CD4-positive, alpha-beta T cell treated with Interleukin-6 for 4 hours (primary cell): ENCODE data around the gene EIF4E1B.

Source experiments
- DNase-seq: peaks from one replicate; pipeline ENCODE4 v3.0.0-alpha.2; 2020; ENCODE audit warnings: mixed read lengths

EIF4E1B gene

DNA sequence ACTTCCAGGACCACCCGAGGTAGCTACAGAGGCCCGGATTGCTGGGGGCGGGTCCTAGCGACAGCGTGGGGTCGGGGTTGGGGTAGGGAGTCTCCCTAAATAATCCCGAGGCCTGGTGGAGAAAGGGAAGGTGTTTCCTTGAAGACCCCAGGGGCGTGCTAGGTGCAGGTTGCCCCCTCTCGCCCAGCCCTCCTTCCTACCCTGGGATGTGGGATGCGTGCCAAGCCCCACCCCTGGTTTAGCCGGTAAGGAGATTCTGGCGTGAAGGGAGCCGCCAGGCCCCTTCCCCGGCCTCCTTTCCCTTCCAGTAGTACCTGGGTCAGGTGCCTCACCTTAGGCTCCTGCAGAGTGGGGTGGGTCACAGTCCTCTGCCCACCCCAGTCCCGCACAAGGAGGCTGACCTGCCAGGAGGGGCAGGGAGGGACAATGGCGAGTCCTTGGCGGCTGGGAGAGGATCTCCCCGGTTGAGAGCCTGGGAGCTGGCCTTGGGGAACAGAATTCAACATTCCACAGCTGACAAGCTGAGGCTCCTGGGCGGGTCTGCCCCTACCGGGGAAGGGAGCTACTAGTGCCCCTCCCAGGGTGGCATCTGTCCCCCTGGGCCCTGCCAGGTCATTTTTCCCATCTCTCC is 17.5 kb downstream of the EIF4E1B start:
- peak; percentile 31 for DNase-seq

DNA sequence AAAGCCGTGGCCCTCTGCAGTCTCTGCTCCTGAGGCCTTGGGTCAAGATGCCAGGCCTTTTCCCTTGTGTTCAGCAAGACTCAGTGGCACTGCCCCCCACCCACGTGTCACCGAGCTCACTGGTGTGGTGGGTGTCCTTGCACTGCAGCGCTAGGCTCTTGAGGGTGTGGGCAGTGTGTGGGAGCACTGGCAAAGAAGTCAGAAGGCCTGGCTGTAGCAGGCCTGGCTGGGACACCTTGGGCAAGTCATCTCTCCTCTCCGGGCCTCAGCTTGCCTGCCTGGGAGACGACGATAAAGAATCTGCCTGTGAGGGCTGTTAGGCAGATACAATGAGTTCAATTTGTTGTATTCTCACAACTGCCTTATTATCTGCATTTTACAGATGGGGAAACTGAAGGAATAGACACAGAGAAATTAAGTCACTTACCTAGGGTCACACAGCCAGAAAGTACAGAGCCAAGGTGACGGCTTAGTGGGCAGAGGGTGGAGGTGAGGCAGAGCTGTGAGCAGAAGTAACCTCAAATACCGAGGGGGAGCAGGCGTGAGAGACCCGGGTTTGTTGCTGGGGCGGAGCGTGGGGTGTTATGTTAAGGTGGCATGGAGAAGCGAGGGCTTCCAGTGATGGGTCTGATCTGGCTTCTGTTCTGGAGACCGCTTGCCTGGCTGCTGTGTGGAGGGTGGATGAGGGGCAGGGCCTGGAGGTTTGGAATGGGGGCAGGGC is 18.2 kb downstream of the EIF4E1B start:
- peak; percentile 55 for DNase-seq

DNA sequence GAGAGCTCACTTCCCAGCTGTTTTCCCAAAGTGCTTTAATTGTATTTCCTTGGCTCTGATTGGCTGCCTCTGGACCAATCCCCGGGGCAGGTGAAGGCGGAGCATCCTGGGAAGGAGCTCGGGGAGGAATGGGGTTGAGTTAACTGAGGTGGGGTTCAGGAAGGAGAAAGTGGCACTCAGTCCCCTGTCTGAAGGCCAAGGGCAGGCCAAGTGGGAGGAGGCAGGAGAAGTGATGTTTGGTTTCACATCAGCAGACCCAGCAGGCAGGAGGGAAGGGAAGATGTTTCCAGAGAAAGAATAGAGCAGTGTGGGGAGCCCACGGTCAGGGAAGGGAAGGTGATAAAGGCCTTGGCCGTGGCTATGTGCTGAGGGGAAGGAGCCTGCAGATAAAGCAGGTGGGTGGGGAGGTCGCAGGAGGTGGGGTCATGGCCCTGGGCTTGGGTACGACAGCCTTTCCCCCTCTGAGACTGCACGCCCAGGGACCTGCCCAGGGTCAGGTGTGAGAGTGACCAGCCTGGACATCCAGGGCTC is 19.9 kb downstream of the EIF4E1B start:
- DNase-seq: no peak

DNA sequence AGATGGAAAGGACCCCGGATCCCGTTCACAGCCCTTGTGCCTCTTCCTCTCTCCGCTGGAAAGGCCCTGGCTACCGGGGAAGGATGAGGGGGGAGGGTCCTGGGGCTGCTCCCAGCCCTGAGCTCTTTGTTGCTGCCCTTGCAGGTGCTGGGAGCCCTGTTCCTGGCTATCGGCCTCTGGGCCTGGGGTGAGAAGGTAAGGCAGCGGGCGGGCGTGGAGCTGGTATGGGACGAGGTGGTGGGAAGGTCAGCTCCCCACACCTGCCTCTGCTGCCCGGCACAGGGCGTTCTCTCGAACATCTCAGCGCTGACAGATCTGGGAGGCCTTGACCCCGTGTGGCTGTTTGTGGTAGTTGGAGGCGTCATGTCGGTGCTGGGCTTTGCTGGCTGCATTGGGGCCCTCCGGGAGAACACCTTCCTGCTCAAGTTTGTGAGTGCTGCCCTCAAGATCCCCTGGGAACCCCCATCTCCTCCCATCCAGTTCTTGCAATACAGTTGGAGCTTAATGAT is 21.1 kb downstream of the EIF4E1B start:
- no peak for DNase-seq

DNA sequence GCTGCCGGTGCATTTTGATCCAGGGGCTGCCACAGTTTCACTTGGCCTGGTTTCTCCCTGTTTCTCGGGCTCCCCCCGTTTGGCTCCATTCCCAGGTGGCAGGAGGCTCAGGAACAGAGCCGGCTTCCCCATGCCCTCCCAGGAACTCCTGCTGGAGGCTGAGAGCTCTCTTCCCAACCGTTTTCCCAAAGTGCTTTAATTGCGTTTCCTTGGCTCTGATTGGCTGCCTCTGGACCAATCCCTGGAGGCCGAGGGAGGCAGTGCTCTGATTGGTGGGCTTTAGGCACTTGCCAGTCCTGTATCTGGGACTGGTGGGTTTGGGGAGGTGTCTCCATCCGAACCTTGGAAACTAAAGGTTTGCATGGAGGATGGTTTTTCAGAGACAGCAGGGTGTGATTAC is 21.7 kb downstream of the EIF4E1B start:
- no peak for DNase-seq

DNA sequence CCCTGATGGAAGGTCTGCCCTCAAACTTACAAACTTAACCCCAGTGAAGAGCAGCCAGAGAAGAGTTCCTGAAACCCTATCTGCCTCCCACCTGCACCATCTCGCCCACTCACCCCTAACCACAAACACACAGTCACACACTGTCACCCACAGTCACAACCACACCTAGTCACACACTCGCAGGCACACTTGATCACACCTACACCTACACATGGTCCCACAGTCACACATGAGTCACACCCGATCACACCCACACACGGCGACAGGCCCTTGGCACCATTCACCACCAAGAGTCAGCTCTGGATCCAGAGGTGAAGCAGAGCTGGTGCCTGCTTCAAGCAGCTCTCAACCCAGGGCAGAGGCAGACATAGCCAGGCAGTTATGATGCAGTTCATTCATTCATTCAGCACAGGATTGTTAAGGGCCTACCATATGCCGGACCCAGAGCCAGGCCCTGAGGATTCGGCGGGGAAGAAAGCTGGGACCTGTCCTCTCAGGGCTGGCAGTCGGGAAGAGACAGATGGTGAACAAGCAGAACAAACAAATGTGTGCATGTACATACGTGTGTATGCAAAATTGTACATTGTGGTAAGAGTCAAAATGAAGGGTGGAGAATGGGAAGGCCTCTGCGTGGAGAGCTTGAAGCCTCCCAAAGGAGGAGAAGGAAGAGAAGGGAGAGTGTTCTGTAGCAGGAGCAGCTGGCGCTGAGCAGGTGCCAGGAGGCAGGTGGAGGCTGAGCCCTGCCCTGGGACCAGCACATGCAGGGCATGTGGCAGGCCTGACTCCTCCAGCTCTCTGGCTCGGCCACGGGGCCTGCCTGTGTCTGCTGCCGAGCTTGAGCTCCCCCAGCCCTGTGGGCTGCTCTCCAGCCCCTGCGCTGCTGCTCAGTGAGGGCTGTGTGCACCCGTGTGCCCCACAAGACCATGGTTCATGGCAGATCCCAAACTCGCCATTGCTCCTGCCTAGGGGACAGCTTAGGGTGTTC is 23.2 kb downstream of the EIF4E1B start:
- DNase-seq: peak; percentile 68

DNA sequence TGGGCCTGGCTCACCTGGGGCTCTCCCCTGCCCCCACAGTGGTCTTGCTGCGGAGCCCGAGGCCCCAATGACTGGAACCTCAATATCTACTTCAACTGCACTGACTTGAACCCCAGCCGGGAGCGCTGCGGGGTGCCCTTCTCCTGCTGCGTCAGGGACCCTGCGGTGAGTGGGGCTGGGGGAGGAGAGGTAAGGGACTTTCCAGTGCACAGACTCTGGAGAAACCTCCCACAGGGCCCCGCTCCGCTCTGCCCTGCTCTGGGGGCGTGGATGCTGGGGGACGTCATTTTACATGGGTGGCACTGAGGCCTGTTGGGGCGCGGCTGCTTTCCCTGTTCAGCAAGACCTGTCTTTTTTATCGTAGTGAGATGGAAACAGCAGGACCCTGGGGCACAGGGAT is 24.4 kb downstream of the EIF4E1B start:
- no peak for DNase-seq

DNA sequence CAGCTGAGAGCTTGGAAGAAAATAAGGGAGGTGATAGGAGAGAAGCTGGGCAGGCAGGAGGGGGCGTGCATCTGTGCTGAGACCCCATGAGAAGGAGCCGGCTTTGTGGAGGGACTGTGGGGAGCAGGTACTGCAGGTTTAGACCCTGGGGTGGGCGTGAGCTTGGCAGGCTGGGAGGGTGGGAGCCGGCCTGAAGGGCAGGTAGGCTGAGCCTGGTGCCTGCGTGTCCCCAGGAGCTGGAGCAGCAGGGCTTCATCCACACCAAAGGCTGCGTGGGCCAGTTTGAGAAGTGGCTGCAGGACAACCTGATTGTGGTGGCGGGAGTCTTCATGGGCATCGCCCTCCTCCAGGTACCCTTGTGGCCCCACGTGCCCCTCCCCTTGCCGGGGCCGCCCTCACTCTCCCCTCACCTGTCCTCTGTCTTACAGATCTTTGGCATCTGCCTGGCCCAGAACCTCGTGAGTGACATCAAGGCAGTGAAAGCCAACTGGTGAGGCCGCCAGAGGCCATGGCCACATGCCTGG is 26.1 kb downstream of the EIF4E1B start:
- DNase-seq: no peak

DNA sequence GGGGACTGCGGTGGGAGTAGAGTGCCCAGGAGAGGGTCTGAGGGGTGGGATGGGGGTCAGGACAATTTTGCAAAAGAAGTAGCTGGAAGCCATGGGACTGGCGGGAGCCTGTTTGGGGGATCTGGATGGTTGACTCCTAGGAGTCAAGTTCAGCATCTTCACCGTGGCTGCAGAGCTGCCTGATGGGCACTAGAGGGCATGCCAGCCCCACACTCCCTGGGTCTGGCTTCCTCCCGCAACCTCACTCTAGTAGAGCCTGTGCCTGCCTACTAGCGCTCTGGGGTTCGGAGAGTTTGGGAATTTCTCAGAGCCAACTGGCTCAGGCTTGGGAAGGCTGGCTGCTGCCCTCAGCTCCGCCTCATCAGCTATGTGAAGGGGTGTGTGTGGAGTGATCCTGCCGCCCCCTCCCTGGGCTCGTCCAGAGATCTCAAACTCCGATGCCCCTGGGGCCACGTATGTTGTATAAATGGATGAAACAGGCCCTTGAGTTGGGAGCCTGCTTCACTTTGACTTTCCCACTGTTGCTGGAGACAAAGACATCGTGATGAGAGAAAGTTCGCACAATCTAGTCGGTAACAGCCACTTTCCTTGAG is 27.6 kb downstream of the EIF4E1B start:
- DNase-seq: peak; percentile 76

DNA sequence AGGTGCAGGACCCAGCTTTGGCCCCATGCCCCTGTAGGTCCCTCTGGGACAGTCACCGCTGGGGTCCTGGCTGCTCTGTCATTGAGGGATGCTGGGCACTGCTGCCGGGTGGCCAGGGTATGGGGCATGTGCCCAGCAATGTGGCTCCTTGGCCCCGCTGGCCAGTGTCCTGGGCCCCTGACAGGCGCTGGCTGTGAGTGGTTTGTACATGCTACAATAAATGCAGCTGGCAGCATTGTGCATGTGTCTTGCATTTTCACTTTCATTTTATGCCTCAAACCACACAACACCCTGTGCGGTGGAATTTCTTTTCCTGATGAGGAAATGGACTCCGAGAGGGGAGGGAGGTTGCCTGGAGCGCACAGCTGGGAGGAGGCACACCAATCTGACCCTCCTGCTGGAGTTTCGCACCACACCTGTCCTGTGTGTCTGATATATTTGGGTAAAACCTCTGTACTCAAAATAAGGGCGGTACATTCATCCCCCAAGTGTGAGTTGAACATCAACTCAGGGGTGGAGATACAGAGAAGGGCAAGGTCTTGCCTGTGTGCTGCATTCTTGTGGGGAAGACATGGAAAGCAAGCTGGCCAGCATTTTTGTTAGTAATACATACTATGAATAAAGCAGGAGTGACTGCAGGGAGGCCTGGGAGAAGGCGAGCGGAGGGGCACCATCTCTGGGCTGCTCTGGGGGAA is 28.5 kb downstream of the EIF4E1B start:
- DNase-seq: peak; percentile 44

DNA sequence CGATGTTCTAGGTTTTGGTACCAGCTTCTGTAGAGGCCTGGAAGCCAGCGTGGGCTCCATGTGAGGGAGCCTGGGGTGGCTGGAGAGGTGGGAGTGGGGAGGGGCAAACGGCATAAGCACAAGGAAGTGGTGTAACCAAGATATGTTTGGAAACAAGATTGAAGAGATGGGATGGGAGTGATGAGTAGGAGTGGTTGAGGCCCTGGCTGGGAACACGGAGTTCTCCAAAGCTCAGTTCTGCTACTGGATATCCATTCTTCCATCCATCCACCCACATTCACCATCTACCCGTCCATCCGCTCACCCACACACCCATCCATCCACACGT is 29.0 kb downstream of the EIF4E1B start:
- DNase-seq: no peak

DNA sequence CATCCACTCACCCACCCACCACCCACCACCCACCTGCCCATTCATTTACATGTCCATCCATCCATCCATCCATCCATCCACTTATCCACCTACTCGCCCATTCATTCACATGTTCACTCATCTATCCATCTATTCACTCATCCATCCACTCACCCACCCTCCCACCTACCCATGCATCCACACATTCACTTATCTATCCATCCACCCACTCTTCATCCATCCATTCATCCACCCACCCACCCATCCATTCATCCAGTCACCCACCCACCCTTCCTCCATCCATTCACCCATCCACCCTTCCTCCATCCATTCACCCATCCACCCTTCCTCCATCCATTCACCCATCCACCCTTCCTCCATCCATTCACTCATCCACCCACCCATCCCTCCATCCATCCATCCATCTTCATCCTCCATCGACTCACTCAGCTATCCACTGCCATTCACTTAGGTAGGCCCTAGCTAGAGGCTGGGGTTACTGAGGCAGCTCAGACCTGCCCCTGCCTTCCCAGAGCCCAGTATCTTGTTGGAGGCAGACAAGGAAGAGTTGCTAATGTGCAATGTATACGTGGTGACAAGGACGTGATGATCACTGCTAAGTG is 29.5 kb downstream of the EIF4E1B start:
- DNase-seq: no peak

DNA sequence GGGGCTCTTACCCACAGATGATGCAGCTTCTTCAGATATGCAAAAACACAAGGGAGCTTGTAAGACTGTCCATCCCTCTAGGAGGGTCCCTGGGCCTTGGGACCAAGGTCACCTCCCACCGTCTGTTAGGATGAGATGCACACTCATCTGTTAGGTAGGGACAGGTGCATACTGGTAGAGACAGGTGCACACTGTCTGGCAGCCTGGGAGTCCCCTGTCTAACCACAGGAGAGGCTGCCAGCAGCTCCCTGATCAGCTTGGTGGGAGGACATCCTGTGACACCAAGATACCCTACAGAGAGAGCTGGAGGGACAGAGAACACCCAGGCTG is 30.0 kb downstream of the EIF4E1B start:
- DNase-seq: no peak

DNA sequence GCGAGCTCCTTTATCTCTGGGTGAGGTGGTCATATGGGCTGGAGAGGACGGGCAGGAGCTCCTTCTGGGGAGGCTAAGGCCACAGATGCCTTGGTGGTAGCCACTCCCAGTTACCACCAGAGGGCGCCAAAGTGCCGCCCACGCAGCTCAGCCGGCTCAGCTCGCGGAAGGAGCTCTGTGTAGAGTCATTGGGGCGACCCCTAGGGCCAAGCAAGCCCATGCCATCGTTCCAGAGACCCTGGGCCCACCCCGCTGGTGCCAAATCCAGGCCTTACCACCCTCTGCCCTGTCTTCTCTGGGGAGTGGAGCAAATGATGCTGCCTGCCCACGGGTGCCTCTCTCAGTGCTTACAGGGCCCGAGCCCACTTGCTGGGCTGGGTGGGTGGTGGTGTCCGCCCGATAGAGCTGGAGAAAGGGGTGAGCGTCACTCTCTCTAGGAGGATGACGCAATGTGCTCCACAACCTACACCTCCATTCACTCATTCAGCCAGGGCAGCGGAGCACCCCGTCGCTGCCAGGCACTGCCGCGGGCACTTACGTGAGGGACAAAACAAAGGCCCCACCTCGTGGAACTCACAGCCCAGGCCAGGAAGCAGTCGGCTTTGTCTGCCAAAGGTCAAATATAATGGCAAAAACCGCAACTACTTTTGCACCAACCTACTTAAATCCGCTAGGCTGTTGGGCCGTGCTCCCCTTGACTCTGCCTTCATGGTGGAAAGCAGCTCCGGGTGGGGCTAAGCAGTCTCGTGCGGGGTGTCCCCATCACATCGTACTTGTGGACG is 30.6 kb downstream of the EIF4E1B start:
- peak; percentile 85 for DNase-seq

DNA sequence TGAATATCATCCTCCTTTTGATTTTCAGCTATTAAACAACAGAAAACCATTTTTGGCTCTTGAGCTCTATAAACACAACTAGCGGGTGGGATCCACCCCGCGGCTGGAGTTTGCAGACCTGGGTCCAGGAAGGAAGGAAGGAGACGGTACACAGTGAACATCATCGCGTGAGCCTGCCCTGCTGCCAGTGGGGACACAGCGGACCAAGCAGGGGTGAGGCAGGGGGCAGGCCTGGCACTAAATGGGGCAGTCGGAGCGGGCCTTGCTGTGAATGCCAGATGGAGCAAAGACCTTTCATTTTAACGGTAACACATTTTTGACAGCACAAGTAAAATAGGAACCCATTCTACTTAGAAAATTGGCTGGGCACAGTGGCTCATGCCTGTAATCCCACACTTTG is 31.2 kb downstream of the EIF4E1B start:
- no peak for DNase-seq

DNA sequence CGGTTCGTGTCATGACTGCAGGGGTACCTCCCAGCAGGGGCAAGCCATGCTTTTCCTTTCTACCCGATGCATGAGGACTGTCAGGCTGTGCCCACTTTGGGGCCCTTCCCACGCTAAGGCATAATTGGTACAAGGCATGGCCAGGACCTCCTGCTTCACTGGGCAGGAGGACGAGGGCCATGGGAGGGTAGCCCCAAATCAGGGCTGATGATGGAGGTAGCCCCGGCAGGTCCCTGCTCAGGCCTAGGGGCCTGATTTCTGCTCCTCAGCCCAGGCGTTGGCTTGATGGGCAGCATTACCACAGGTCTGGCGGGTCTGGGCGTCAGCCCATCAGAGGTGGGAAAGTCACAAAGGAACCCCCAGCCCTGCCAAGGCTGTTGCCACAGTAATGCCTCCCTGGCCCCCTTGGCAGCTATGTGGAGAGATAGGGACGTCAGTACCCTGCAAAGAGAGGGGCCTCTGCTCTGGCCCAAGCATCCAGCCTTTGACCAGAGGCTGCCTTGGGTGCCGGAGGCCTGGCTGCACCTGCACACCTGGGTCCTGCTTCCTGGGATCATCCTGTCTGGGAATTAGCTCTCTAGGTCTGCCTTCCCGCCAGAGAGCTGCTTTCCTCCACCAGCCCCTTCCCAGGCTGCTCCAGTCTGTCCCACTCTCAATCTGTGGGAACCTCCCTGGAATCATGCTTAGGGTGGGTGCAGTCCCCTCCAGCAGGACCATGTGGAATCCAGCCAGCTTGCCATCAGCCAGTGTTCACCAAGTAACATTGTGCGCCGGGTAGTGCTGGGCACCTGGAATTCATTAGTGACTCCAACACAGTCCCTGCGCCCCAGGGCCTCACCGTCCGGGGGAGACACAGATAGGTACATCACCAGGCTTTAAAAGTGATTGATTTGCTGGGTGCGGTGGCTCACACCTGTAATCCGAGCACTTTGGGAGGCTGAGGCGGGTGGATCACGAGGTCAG is 32.2 kb downstream of the EIF4E1B start:
- DNase-seq: no peak

DNA sequence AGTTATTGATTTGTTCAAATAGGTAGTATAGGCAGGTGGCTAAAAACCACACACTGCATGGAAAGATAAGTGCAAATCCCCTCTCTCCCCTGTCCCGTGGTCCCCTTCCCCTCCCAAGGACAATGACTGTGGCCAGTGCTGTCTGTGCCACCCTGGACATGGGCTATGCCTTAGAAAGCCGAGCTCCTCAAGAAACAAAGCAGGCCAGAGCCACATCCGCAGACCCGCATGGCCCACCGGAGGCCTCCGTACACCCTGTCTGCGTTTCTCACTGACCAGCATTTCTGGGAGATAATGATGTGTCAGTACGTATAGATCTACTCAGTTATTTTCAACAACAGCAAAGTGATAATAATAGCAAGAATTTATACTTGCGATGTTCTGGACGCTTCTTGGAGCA is 33.1 kb downstream of the EIF4E1B start:
- DNase-seq: no peak

DNA sequence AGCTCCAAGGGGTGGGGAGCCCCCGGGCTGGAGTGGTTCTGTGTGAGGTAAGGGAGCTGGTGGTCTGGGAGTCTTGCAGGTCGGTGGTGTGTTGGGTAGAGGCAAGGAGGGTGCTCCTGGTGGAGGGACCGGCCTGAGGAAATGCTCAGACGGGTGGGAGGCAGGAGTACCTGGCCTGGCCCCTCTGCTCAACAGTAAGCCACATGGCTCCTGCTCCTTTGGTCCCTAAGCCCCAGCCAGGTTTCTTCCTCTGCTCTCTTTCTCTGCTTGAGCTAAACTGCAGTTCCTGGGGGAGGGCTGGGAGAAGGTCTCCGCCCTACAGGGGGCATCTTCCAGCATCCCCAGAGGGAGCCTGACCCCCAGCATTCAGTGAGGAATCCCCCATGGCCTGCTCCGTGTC is 34.0 kb downstream of the EIF4E1B start:
- DNase-seq: no peak

DNA sequence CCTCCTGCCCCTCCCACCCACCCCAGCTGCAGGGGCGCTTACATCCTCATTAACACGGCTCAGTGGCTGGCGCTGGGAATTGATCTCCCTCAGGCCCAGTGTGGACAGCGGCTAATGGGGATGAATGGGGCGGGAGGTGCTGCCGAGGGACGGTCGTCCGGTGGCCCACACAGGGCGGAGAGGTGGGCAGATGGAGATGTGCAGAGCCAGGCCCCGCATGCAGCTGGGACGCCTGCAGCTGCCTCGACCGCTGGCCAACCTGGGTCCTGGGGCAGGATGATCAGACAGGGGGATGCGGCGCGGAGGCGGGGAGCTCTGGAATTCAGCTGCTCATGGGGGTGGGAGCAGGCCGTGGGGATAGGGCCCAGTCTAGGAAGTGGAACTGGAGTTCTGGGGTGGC is 34.4 kb downstream of the EIF4E1B start:
- DNase-seq: no peak

DNA sequence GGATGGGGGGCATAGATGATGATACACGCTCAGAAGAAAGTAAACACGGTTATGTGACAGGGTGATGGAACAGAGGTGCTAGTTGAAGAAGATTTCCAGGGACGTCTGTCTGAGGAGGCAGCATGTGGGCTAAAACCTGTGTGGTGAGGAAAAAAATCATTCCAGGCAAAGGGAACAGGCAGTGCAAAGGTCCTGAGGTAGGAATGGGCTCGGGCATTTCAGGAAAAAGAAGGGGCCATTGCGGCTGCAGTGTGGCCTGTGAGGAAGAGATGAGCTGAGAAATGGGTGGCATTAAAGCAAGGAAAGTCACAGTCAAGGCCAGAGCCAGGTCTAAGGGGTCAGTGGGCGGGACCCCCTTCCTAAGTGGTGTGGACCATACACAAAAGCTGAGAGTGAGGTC is 35.0 kb downstream of the EIF4E1B start:
- DNase-seq: no peak
